Measurements from ENCODE around the gene PLA2G15. TPM values are rescaled to one million over a fixed set of nuclear protein-coding genes. Genes with fewer than 3 reads are reported as not detected.

PLA2G15 gene
- polyA plus RNA-seq, 1 of the 3 experiments (the other 2 are of a cell fraction) = 23.9 TPM

DNA sequence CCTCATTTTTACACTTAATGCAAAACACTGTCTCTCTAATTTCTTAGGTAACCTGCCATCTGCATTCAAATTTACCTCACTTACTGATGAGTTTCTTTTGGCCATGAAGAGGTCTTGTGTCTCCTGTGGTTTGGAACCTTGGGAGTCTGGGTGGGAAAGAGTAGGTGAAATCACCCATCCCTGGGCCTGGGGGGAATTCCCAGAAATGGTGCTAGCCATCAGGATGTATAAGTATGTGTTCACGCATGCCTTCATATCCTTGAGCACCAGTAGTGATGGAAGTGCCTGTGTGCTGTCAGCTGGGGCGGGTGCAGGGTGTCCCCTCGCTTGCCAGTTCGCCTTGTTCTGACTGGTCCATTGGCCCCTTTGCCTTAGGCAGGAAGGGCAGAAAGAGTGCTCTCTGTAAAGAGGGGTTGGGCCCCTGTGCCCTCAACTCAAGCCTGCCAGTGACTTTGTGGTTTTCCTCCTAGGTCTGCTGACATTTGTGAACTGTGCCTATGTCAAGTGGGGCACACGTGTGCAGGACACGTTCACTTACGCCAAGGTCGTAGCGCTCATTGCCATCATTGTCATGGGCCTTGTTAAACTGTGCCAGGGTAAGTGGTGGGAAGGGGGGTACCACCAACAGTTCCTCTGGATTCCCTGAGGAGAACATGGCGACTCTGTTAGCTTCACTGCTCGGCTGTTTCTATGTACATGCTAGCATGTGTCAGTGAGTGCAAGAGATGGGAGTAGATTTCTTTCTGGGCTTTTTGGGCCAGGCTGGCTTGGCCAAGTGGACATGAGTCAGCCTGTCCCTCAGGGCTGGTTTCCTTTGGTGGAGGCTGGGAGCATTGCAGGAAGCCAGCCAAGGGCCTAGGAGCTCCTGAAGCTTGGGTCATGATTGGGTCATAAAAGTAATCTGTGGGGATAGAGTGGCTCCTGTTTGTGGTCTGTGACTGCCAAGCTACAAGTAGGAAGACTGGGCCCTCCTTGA lies 42.4 kb downstream of the PLA2G15 start:
- Histone ChIP-seq H4K20me1 (ENCODE audit: insufficient read depth) (peaks cover 15% of the 10 kb centered on the region; the same call in 1 of the 2 replicates), H3K9me3 (no peaks in the 10 kb centered on the region), H3K36me3 (replicated peaks in 1 of 2; ENCODE audit: control insufficient read depth in 1 of 2, insufficient read depth in 2 of 2, low read length in 1 of 2) (peaks cover 19 to 24% of the 10 kb centered on the region in 2 experiments), H3K27me3 (ENCODE audit: insufficient read depth) (no peaks in the 10 kb centered on the region), H3K4me1 (ENCODE audit: control insufficient read depth in 1 of 2, insufficient read depth in 2 of 2, low read depth in 1 of 2, low read length in 1 of 2) (no peaks in the 10 kb centered on the region), H3F3A (replicated peaks; ENCODE audit: insufficient read depth) (no peaks in the 10 kb centered on the region), H3K4me2 (0 out of 2 replicates have a peak overlapping the region, but pooled peaks have one; percentile 21), H3K9me2 (no peaks in the 10 kb centered on the region), H3K79me2 (ENCODE audit: insufficient read depth) (peaks cover 17% of the 10 kb centered on the region; the same call in 1 of the 2 replicates), H2AFZ (ENCODE audit: low read depth) (no peak overlapping the region), H3K27ac (ENCODE audit: low read depth in 2 of 2, low read length in 1 of 2) (peak overlapping the region in 1 of 2 experiments; percentile 21; a peak in 1 of 4 replicates), H3K9ac (no peak overlapping the region), H3K4me3 (ENCODE audit: low read depth in 2 of 2, low read length in 1 of 2) (no peak overlapping the region)
- DNase-seq = no peak
- CTCF ChIA-PET = interaction anchor here (1.1 to 10.4 kb wide), 3 partner anchors 9 to 40 kb away, joined by 3 to 80 read pairs (median 3); partner anchors contain the start of gene SLC7A6
- 94% methylated on average over 10 of the region's 11 CpGs for WGBS (ENCODE audit: low lambda C conversion rate)
- POLR2A ChIA-PET = interaction anchor here (0.9 kb wide), 1 partner anchor 21 kb away, joined by 7 read pairs; no protein-coding TSS in a partner anchor
- no peak for TF ChIP-seq RXRA (IDR thresholded peaks at IDR 0.05; ENCODE audit: borderline replicate concordance, low read depth)
- TF ChIP-seq TAF1 (IDR thresholded peaks at IDR 0.05; ENCODE audit: borderline replicate concordance, low read depth, low read length) = no peak
- no peak for TF ChIP-seq ELF1 (IDR thresholded peaks at IDR 0.05)
- no peak for TF ChIP-seq NRF1 (IDR thresholded peaks at IDR 0.05; ENCODE audit: low read depth, low read length)
- TF ChIP-seq, protein P1, sequence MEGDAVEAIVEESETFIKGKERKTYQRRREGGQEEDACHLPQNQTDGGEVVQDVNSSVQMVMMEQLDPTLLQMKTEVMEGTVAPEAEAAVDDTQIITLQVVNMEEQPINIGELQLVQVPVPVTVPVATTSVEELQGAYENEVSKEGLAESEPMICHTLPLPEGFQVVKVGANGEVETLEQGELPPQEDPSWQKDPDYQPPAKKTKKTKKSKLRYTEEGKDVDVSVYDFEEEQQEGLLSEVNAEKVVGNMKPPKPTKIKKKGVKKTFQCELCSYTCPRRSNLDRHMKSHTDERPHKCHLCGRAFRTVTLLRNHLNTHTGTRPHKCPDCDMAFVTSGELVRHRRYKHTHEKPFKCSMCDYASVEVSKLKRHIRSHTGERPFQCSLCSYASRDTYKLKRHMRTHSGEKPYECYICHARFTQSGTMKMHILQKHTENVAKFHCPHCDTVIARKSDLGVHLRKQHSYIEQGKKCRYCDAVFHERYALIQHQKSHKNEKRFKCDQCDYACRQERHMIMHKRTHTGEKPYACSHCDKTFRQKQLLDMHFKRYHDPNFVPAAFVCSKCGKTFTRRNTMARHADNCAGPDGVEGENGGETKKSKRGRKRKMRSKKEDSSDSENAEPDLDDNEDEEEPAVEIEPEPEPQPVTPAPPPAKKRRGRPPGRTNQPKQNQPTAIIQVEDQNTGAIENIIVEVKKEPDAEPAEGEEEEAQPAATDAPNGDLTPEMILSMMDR (IDR thresholded peaks at IDR 0.05) = no peak
- TF ChIP-seq YY1 (IDR thresholded peaks at IDR 0.05; ENCODE audit: low read depth) = no peak
- TF ChIP-seq, protein P2, sequence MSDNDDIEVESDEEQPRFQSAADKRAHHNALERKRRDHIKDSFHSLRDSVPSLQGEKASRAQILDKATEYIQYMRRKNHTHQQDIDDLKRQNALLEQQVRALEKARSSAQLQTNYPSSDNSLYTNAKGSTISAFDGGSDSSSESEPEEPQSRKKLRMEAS (IDR thresholded peaks at IDR 0.05; ENCODE audit: low read depth) = no peak
- TF ChIP-seq FOSL2 (IDR thresholded peaks at IDR 0.05; ENCODE audit: borderline replicate concordance, low read depth) = peak; percentile 33; the same call in 1 of the 2 replicates
- TF ChIP-seq TCF12 (IDR thresholded peaks at IDR 0.05) = no peak
- TF ChIP-seq MXI1 (IDR thresholded peaks at IDR 0.05; ENCODE audit: low read depth, low read length) = no peak
- 0 out of 2 replicates have a peak, but pooled peaks have one; percentile 23 for TF ChIP-seq JUND (IDR thresholded peaks at IDR 0.05)

DNA sequence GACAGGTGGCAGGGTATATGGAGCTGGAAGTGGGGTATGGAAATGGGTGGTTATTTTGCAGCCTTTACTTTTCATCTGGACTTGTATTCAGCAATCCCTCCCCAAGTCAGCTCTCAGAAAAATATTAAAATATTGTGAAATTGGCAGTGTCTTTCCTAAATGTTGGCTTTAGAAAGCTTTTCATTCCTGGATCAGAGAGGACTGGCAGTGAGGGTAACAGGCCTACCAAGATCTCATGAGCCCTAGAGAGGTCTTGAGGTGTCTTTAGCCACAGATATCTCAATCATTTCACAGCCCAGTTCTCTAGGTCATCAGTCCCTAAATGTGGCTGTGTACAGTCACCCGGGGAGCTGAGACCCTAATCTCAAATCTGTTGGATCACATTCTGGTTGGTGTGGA lies 43.1 kb downstream of the PLA2G15 start:
- H3K27me3 ChIP-seq (ENCODE audit: insufficient read depth) = no peaks in the 10 kb centered on the region
- H3F3A ChIP-seq (replicated peaks; ENCODE audit: insufficient read depth) = no peaks in the 10 kb centered on the region
- WGBS (ENCODE audit: low lambda C conversion rate) = 78% methylated on average over 1 of the region's 1 CpG
- no peak overlapping the region for H3K4me2 ChIP-seq
- H3K9me2 ChIP-seq = no peaks in the 10 kb centered on the region
- peaks cover 15% of the 10 kb centered on the region; the same call in 1 of the 2 replicates for H4K20me1 ChIP-seq (ENCODE audit: insufficient read depth)
- peaks cover 19 to 22% of the 10 kb centered on the region in 2 experiments for H3K36me3 ChIP-seq (replicated peaks in 1 of 2; ENCODE audit: control insufficient read depth in 1 of 2, insufficient read depth in 2 of 2, low read length in 1 of 2)
- ChIA-PET CTCF (interaction anchor here (1.1 to 10.4 kb wide), 2 partner anchors 8 to 25 kb away, joined by 3 to 80 read pairs; partner anchors contain the start of gene SLC7A6), POLR2A (interaction anchor here (0.9 kb wide), 1 partner anchor 21 kb away, joined by 7 read pairs; no protein-coding TSS in a partner anchor)
- DNase-seq = no peak
- H3K9ac ChIP-seq = no peak overlapping the region
- H3K79me2 ChIP-seq (ENCODE audit: insufficient read depth) = peaks cover 17% of the 10 kb centered on the region; the same call in 1 of the 2 replicates
- no peak overlapping the region for H2AFZ ChIP-seq (ENCODE audit: low read depth)
- no peak overlapping the region for H3K27ac ChIP-seq (ENCODE audit: low read depth in 2 of 2, low read length in 1 of 2)
- H3K9me3 ChIP-seq = no peaks in the 10 kb centered on the region
- no peaks in the 10 kb centered on the region for H3K4me1 ChIP-seq (ENCODE audit: control insufficient read depth in 1 of 2, insufficient read depth in 2 of 2, low read depth in 1 of 2, low read length in 1 of 2)
- no peak overlapping the region for H3K4me3 ChIP-seq (ENCODE audit: low read depth in 2 of 2, low read length in 1 of 2)
- TF ChIP-seq FOXM1 (IDR thresholded peaks at IDR 0.05; ENCODE audit: low read depth) (no peak), RXRA (IDR thresholded peaks at IDR 0.05; ENCODE audit: borderline replicate concordance, low read depth) (no peak), FOXJ3 (CRISPR knock-in tag; IDR thresholded peaks at IDR 0.05) (no peak), CHD2 (IDR thresholded peaks at IDR 0.05; ENCODE audit: low read length, partially characterized antibody) (no peak), RCOR1 (IDR thresholded peaks at IDR 0.05; ENCODE audit: low read length) (no peak), NFIC (IDR thresholded peaks at IDR 0.05; ENCODE audit: borderline replicate concordance) (no peak), MXI1 (IDR thresholded peaks at IDR 0.05; ENCODE audit: low read depth, low read length) (no peak)
- TF ChIP-seq, protein P3, sequence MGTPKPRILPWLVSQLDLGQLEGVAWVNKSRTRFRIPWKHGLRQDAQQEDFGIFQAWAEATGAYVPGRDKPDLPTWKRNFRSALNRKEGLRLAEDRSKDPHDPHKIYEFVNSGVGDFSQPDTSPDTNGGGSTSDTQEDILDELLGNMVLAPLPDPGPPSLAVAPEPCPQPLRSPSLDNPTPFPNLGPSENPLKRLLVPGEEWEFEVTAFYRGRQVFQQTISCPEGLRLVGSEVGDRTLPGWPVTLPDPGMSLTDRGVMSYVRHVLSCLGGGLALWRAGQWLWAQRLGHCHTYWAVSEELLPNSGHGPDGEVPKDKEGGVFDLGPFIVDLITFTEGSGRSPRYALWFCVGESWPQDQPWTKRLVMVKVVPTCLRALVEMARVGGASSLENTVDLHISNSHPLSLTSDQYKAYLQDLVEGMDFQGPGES (IDR thresholded peaks at IDR 0.05; ENCODE audit: low read depth, low read length) = no peak
- TF ChIP-seq, protein P4, sequence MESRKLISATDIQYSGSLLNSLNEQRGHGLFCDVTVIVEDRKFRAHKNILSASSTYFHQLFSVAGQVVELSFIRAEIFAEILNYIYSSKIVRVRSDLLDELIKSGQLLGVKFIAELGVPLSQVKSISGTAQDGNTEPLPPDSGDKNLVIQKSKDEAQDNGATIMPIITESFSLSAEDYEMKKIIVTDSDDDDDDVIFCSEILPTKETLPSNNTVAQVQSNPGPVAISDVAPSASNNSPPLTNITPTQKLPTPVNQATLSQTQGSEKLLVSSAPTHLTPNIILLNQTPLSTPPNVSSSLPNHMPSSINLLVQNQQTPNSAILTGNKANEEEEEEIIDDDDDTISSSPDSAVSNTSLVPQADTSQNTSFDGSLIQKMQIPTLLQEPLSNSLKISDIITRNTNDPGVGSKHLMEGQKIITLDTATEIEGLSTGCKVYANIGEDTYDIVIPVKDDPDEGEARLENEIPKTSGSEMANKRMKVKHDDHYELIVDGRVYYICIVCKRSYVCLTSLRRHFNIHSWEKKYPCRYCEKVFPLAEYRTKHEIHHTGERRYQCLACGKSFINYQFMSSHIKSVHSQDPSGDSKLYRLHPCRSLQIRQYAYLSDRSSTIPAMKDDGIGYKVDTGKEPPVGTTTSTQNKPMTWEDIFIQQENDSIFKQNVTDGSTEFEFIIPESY (IDR thresholded peaks at IDR 0.05; ENCODE audit: borderline replicate concordance, low read depth) = no peak
- TF ChIP-seq, protein P1 (IDR thresholded peaks at IDR 0.05) = no peak
